Measurements from ENCODE around the gene SLC49A3. TPM values are rescaled to one million over a fixed set of nuclear protein-coding genes. Genes with fewer than 3 reads are reported as not detected.

SLC49A3 gene
- total RNA-seq, 1 donor from 2014 or later: 3.3 TPM

DNA sequence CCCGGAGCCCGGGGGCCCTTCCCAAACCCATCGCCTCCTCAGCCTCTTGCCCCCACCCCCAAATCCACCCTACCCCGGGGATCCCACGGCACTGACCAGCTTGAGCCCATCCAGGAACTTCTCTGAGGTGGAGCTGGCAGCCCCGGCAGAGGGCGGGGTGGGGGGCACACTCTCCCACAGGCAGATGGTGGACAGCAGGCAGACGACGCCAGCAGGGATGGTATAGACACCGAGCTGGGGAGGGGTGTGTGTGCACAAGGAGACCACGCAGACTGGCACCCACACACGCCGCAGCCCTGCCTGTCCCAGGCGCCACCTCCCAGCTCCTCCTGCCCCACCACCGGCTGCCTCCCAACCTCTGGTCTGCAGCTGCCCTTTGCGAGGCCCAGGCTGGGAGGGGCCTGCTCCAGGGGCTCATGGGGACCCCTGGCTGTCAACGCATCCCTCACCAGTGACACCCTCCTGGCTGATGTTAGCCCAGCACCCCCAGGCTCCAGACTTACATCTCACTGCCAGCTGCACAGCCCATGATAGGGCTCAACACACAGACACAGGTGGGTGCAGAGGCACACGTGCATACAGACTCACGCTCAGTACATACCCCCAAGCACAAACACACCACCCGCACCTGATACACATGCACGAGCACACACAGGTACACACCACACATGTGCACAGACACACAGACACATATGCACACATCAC lies 4.2 kb downstream of the SLC49A3 start:
- Mint-ChIP-seq H3K4me3 (peak overlapping the region; percentile 1), H3K9me3 (no peaks in the 10 kb centered on the region), H3K27ac (peak overlapping the region; percentile 20), H3K36me3 (no peaks in the 10 kb centered on the region), H3K27me3 (no peaks in the 10 kb centered on the region), H3K4me1 (ENCODE audit: unreplicated experiment) (peaks cover 3% of the 10 kb centered on the region)
- DNase-seq (ENCODE audit: extremely low spot score, unreplicated experiment): no peak
- TF ChIP-seq, protein P1, sequence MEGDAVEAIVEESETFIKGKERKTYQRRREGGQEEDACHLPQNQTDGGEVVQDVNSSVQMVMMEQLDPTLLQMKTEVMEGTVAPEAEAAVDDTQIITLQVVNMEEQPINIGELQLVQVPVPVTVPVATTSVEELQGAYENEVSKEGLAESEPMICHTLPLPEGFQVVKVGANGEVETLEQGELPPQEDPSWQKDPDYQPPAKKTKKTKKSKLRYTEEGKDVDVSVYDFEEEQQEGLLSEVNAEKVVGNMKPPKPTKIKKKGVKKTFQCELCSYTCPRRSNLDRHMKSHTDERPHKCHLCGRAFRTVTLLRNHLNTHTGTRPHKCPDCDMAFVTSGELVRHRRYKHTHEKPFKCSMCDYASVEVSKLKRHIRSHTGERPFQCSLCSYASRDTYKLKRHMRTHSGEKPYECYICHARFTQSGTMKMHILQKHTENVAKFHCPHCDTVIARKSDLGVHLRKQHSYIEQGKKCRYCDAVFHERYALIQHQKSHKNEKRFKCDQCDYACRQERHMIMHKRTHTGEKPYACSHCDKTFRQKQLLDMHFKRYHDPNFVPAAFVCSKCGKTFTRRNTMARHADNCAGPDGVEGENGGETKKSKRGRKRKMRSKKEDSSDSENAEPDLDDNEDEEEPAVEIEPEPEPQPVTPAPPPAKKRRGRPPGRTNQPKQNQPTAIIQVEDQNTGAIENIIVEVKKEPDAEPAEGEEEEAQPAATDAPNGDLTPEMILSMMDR (conservative IDR thresholded peaks at IDR 0.05): no peak

DNA sequence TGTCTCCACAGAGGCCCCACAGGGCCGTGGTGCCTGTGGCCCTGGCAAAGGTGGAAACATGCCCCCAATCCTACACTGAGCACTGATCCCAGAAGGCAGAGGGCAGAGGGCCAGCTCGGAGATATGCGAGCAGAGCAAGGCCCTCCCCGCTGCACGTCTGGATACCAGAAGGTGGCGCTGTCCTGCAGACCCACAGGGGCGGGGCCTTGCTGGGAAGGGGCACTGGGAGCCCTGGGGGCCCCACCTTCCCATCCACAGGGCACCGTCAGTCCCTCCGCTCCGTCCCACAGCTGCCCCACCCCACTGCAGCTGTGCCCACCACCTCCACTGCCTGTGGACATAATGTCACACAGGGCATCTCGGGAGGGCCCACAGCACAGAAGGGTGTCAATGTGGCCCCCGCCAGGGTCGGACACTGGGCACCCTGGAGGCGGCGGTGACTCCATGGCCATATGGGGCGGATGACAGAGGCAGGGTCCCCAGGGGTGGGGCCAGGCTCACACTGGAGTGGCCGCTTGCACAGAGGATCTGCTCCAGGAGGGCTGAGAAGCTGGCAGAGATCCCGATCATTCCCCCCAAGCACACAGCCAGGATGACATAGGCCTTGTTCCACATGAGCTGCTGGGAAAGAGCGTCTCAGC lies 4.8 kb downstream of the SLC49A3 start:
- TF ChIP-seq, protein P1 (conservative IDR thresholded peaks at IDR 0.05): peak; percentile 75
- H3K36me3 Mint-ChIP-seq: no peaks in the 10 kb centered on the region
- H3K27ac Mint-ChIP-seq: peak overlapping the region; percentile 16
- H3K4me3 Mint-ChIP-seq: no peak overlapping the region
- no peaks in the 10 kb centered on the region for H3K27me3 Mint-ChIP-seq
- H3K9me3 Mint-ChIP-seq: no peaks in the 10 kb centered on the region
- peak; percentile 70 for DNase-seq (ENCODE audit: extremely low spot score, unreplicated experiment)
- peaks cover 3% of the 10 kb centered on the region for H3K4me1 Mint-ChIP-seq (ENCODE audit: unreplicated experiment)

DNA sequence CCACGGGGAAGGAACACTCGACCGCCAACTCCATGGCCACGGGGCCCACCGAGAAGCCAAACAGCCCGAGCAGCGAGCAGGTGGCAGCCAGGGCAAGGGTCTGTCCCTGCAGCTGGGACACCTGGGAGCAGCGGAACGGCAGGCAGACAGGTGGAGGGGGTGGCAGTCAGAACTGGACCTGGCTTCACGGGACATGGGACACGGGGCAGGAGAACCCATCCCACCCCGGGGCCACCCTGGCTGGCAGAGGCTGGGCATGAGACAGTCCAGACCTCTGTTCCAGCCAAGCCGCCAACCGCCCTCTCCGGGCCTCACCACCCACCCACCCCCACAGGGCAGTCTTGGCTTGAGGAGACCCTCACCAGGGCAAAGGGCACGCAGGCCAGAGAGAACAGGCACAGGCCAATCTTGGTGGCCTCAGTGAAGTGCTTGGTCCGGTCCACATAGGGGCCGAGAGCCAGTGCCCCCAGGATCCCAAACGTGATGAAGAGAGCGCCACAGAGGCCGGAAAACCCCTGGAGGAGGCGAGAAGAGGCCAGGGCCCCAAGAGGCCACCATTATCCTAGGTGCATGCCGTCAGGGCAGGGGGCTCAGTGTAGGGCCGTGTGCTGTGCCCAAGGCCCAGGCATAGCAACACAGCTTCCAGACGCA lies 5.6 kb downstream of the SLC49A3 start:
- Mint-ChIP-seq H3K4me1 (ENCODE audit: unreplicated experiment) (peaks cover 3% of the 10 kb centered on the region), H3K27me3 (no peaks in the 10 kb centered on the region), H3K27ac (peak overlapping the region; percentile 16), H3K9me3 (no peaks in the 10 kb centered on the region), H3K4me3 (no peak overlapping the region), H3K36me3 (no peaks in the 10 kb centered on the region)
- TF ChIP-seq, protein P1 (conservative IDR thresholded peaks at IDR 0.05): no peak
- no peak for DNase-seq (ENCODE audit: extremely low spot score, unreplicated experiment)

DNA sequence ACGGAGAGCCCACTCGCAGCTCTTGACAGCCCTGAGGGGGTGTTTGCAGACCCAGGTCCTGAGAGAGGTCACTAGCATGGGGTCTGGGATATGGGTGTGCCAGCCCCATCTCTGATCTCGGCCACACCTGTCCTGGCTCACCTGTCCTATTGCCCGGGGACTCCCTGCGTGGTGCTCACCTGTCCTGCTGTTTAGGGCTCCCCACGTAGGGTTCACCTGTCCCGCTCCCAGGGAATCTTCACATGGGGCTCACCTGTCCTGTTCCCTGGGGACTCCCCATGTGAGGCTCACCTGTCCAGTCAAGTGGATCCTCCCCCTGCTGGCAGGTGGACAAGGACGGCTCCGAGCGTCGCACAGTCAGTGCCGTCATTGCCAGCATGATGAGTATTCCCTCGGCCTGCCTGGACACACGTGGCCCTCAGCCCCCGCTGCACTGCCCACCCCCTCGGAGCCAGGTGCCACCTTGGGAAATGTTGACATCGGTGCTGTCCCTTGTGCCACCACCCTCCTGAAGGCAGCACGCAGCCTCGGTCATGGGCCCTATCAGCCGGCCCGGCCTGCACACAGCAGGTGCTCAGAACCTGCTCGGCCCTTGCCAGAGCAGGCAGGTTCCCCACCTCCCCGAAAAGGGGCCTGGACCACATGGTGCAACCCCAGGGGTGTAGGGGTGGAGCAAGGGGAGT lies 6.3 kb downstream of the SLC49A3 start:
- DNase-seq (ENCODE audit: extremely low spot score, unreplicated experiment): no peak
- Mint-ChIP-seq H3K27ac (no peak overlapping the region), H3K9me3 (no peaks in the 10 kb centered on the region), H3K36me3 (no peaks in the 10 kb centered on the region), H3K27me3 (no peaks in the 10 kb centered on the region), H3K4me1 (ENCODE audit: unreplicated experiment) (peaks cover 1% of the 10 kb centered on the region), H3K4me3 (peak overlapping the region; percentile 41)
- TF ChIP-seq, protein P1 (conservative IDR thresholded peaks at IDR 0.05): no peak

DNA sequence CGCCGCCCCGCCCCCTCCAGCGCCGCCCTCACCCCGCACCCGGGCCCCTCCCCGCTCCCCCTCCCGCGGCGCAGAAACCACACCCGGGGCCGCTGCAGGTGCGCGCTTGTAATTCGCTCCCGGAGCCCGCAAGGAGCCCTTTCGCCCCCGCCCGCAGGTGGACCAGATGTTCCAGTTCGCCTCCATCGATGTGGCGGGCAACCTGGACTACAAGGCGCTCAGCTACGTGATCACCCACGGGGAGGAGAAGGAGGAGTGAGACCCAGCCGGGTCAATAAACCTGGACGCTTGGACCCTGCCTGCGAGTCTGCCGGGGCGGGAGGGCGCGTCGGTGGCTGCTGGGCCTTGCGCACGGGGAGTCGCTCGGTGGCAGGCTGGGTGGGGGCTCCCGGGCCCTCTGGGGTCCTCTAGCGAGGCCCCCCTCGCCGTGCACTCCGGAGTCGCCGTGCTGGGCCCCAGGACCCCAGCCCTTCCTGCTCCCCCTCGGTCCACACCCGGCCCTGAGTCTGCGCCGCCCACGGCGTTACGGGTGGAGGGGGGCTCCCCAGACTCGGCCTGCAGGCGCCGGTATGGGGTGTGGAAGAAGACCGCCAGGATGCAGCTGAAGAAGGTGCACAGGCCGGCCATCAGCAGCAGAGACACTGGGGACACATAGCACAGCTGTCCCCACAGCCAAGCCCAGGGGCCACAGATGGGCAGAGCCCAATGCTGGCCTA lies 7.1 kb downstream of the SLC49A3 start:
- no peaks in the 10 kb centered on the region for H3K27me3 Mint-ChIP-seq
- peak; percentile 72 for DNase-seq (ENCODE audit: extremely low spot score, unreplicated experiment)
- H3K36me3 Mint-ChIP-seq: no peaks in the 10 kb centered on the region
- peak overlapping the region; percentile 47 for H3K4me3 Mint-ChIP-seq
- TF ChIP-seq, protein P1 (conservative IDR thresholded peaks at IDR 0.05): no peak
- H3K27ac Mint-ChIP-seq: no peak overlapping the region
- H3K4me1 Mint-ChIP-seq (ENCODE audit: unreplicated experiment): no peaks in the 10 kb centered on the region
- H3K9me3 Mint-ChIP-seq: no peaks in the 10 kb centered on the region
